Esophagus muscularis mucosa (tissue), 4 donors: ENCODE data around the gene SPTY2D1. TPM values are rescaled to one million over a fixed set of nuclear protein-coding genes. Genes with fewer than 3 reads are reported as not detected.

Experiments
- DNase-seq: peaks from one replicate; pipeline ENCODE4 v3.0.0-alpha.2; 2017; ENCODE audit errors: extremely low spot score
- H3K27ac ChIP-seq, 4 donors: fragments of 200-600 bp; sonication (generic); replicated peaks in 1 of 4; 1 replicate in 3 of 4; 2 replicates in 1 of 4; pipeline ENCODE4 v1.5.1; 2016 to 2019; ENCODE audit warnings: mild to moderate bottlenecking in 1 of 4
- H3K27me3 ChIP-seq, 4 donors: fragments of 200-600 bp; sonication (generic); one replicate each; pipeline versions ENCODE4 v1.5.1 to v1.6.0; 2016 to 2019
- H3K36me3 ChIP-seq, 4 donors: fragments of 200-600 bp; sonication (generic); one replicate each; pipeline ENCODE4 v1.5.1; 2016 to 2019
- H3K4me1 ChIP-seq, 4 donors: fragments of 200-600 bp; sonication (generic); one replicate each; pipeline ENCODE4 v1.5.1; 2016 to 2019
- H3K4me3 ChIP-seq, 4 donors: fragments of 200-600 bp; sonication (generic); 1 replicate in 2 of 4; 2 replicates in 2 of 4; pipeline ENCODE4 v1.5.1; 2016 to 2019; ENCODE audit warnings: mild to moderate bottlenecking in 4 of 4, moderate library complexity in 1 of 4
- H3K9me3 ChIP-seq, 4 donors: fragments of 200-600 bp; sonication (generic); 1 replicate in 3 of 4; 2 replicates in 1 of 4; pipeline ENCODE4 v1.5.1; 2016 to 2019
- EP300 ChIP-seq: sonication (generic); formaldehyde crosslinking; IDR thresholded peaks from one replicate; pipeline ENCODE4 v1.6.1; 2017; ENCODE audit warnings: antibody characterized with exemption
- POLR2A ChIP-seq: fragments of 450-650 bp; IDR thresholded peaks from one replicate; pipeline ENCODE4 v1.6.1; 2017; ENCODE audit warnings: antibody characterized with exemption, moderate library complexity, mild to moderate bottlenecking, low read depth
- POLR2AphosphoS5 ChIP-seq, 2 donors: sonication (generic); formaldehyde crosslinking; IDR thresholded peaks; one replicate each; pipeline ENCODE4 v1.6.1; 2017; ENCODE audit warnings: antibody characterized with exemption in 2 of 2
- WGBS: methylation state at CpG from one replicate; pipeline ENCODE4 v1.1.5; 2018; 5-methylcytosine and 5-hydroxymethylcytosine counted together
- intact Hi-C: fragments of 100-400 bp; cut with DNase I; formaldehyde crosslinking; loops from one replicate; pipeline ENCODE4 v1.15.1; 2023
- total RNA-seq, 4 donors: library from RNA; depleted of rRNA; stranded (reverse); fragments of >200 nt; gene quantifications; one replicate each; pipeline versions ENCODE4 v1.1.0 to v1.2.1, GENCODE V29; 2016
- TF ChIP-seq, protein P1 (sequence below), 3 experiments: fragments of 200-600 bp in 2 of 3; fragments of 450-650 bp in 1 of 3; sonication (generic) in 2 of 3; IDR thresholded peaks; one replicate each; pipeline ENCODE4 v1.5.1; 2017 to 2019; ENCODE audit warnings: antibody characterized with exemption in 3 of 3, mild to moderate bottlenecking in 2 of 3, moderate library complexity in 1 of 3

The SPTY2D1 gene
- total RNA-seq, 4 donors from 2014 or later, result 9.6 to 32.1 (median 18.1) TPM

- no peaks in the 10 kb centered on the region for H3K36me3 ChIP-seq
- 52% methylated on average over 2 of the region's 2 CpGs for WGBS
- TF ChIP-seq POLR2AphosphoS5 (IDR thresholded peaks at IDR 0.05) (no peak), EP300 (no peak), POLR2A (no peak)
- TF ChIP-seq, protein P1, sequence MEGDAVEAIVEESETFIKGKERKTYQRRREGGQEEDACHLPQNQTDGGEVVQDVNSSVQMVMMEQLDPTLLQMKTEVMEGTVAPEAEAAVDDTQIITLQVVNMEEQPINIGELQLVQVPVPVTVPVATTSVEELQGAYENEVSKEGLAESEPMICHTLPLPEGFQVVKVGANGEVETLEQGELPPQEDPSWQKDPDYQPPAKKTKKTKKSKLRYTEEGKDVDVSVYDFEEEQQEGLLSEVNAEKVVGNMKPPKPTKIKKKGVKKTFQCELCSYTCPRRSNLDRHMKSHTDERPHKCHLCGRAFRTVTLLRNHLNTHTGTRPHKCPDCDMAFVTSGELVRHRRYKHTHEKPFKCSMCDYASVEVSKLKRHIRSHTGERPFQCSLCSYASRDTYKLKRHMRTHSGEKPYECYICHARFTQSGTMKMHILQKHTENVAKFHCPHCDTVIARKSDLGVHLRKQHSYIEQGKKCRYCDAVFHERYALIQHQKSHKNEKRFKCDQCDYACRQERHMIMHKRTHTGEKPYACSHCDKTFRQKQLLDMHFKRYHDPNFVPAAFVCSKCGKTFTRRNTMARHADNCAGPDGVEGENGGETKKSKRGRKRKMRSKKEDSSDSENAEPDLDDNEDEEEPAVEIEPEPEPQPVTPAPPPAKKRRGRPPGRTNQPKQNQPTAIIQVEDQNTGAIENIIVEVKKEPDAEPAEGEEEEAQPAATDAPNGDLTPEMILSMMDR (IDR thresholded peaks at IDR 0.05), result no peak
- intact Hi-C loops, result loop anchor here (5.0 to 10.0 kb wide), 2 partner anchors 98 to 311 kb away; partner anchors contain the start of genes GTF2H1 and HPS5
- H3K4me3 ChIP-seq, result peak overlapping the region; percentile 76 to 91 (median 84)
- no peaks in the 10 kb centered on the region for H3K9me3 ChIP-seq
- DNase-seq, result no peak
- H3K27me3 ChIP-seq, result no peaks in the 10 kb centered on the region
- H3K4me1 ChIP-seq, result peaks cover 10 to 51% (median 49%) of the 10 kb centered on the region in 4 donors
- H3K27ac ChIP-seq, result peak overlapping the region in 1 of 4 donors; percentile 95
Measured at GRCh38 chr11:18632841-18633240, 1.3 kb downstream of the SPTY2D1 start.

GRCh38 chr11:18624161-18624560, 10.0 kb downstream of the SPTY2D1 start:
- H3K9me3 ChIP-seq, result no peaks in the 10 kb centered on the region
- no peaks in the 10 kb centered on the region for H3K27me3 ChIP-seq
- H3K4me1 ChIP-seq, result peaks cover under 1 to 52% (median 28%) of the 10 kb centered on the region in 4 donors
- H3K27ac ChIP-seq, result no peak overlapping the region
- intact Hi-C loops, result no loop called here
- no peaks in the 10 kb centered on the region for H3K36me3 ChIP-seq
- no peak for DNase-seq
- WGBS, result 30% methylated on average over 1 of the region's 1 CpG
- no peak overlapping the region for H3K4me3 ChIP-seq
- TF ChIP-seq, protein P1 (IDR thresholded peaks at IDR 0.05), result no peak
- TF ChIP-seq EP300 (no peak), POLR2A (no peak), POLR2AphosphoS5 (IDR thresholded peaks at IDR 0.05) (no peak)

DNA sequence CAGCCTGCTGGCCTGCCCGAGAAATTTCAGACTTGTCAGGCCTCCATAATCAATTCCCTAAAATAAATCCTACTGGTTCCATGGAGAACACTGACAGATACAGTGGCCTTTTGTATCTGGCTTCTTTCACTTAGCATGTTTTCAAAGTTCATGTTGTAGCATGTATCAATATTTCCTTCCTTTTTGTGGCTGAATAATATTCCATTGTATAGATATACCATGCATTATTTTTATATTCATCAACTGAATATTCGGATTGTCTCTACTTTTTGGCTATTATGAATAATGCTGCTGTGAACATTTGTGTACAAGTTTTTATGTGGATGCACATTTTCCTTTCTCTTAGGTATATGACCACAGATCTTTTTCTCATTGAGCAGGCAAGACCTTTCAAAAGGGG, 10.4 kb downstream of the SPTY2D1 start:
- Histone ChIP-seq H3K36me3 (no peaks in the 10 kb centered on the region), H3K27ac (no peak overlapping the region), H3K9me3 (no peaks in the 10 kb centered on the region), H3K4me1 (peaks cover 6 to 52% (median 29%) of the 10 kb centered on the region in 4 donors), H3K4me3 (no peak overlapping the region), H3K27me3 (no peaks in the 10 kb centered on the region)
- WGBS, result 98% methylated on average over 2 of the region's 2 CpGs
- DNase-seq, result no peak
- TF ChIP-seq, protein P1 (IDR thresholded peaks at IDR 0.05), result no peak
- TF ChIP-seq POLR2A (no peak), POLR2AphosphoS5 (IDR thresholded peaks at IDR 0.05) (no peak), EP300 (no peak)
- intact Hi-C loops, result no loop called here

DNA sequence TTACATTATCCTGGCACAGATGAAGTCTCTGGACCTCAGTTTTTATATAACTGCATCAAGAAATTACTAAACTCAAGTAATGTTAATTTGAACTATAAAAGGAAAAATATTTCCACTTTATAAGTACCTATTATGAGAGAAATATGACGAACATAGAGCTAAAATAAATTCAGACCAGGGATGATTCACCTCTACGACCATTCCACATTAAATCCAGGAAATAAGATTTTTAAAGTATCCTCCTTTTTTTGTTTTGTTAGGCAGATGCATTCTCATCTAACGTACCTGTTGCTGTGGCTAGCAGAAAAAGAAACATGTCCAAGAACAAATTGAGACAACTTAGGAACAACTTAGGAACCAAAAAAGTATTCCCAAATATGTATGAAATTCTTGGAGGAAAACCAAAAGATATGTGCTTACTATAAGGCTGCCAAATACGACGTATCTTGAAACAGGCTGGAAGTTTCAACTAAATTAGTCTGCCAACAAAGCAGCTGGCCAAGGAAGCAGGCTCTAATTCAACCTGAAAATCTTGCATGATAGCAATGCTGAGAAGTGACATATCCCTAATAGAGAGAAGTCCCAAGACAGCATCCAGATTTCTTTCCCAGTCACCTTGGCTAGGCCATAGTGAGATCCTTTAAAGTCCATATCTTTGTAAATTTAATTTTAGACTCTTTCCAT, 15.7 kb downstream of the SPTY2D1 start:
- WGBS, result 21% methylated on average over 5 of the region's 5 CpGs
- Histone ChIP-seq H3K27me3 (no peaks in the 10 kb centered on the region), H3K4me1 (peaks cover 18 to 39% (median 29%) of the 10 kb centered on the region in 4 donors), H3K4me3 (no peak overlapping the region), H3K36me3 (peaks cover 12 to 31% (median 25%) of the 10 kb centered on the region in 4 donors), H3K9me3 (no peaks in the 10 kb centered on the region), H3K27ac (peak overlapping the region; percentile 50 to 78 (median 63))
- DNase-seq, result no peak
- TF ChIP-seq, protein P1 (IDR thresholded peaks at IDR 0.05), result no peak
- TF ChIP-seq POLR2AphosphoS5 (IDR thresholded peaks at IDR 0.05) (no peak), EP300 (no peak), POLR2A (no peak)
- intact Hi-C loops, result no loop called here
